SU-DHL-6 (cell line): Measurements from ENCODE around the gene LDLRAD3.

Experiments used
- H2AFZ ChIP-seq: fragments of 200-600 bp; sonication (generic); 2 replicates; pipeline ENCODE4 v1.6.1; 2014; ENCODE audit warnings: low read depth, mild to moderate bottlenecking, moderate library complexity, mixed read lengths, antibody characterized with exemption, low read length; ENCODE audit not compliant: severe bottlenecking
- H3F3A ChIP-seq: fragments of 200-600 bp; shearing (Covaris generic); 2 replicates; pipeline ENCODE4 v1.6.0; 2016; ENCODE audit warnings: antibody characterized with exemption, mild to moderate bottlenecking; ENCODE audit not compliant: insufficient read depth
- H3K27ac ChIP-seq: fragments of 200-600 bp; sonication (generic); 2 replicates; pipeline ENCODE4 v1.5.1; 2016; ENCODE audit warnings: low read depth, mild to moderate bottlenecking, low read length, moderate library complexity, mixed read lengths
- H3K27me3 ChIP-seq: fragments of 200-600 bp; sonication (generic), shearing (Covaris generic); 2 replicates; pipeline ENCODE4 v1.6.0; 2014; ENCODE audit warnings: mild to moderate bottlenecking, low read length
- H3K36me3 ChIP-seq: fragments of 200-600 bp; sonication (generic); 2 replicates; pipeline ENCODE4 v1.6.1; 2014; ENCODE audit warnings: mild to moderate bottlenecking, low read length, mixed read lengths
- H3K4me2 ChIP-seq: fragments of 300-600, 200-600 bp; shearing (Covaris generic), sonication (generic); 2 replicates; pipeline ENCODE4 v1.6.0; 2014; ENCODE audit warnings: low read length, low read depth, mild to moderate bottlenecking; ENCODE audit not compliant: poor library complexity, severe bottlenecking
- H3K4me3 ChIP-seq: fragments of 200-600 bp; sonication (generic); 2 replicates; pipeline ENCODE4 v1.5.1; 2014; ENCODE audit warnings: antibody characterized with exemption, low read length, mild to moderate bottlenecking, mixed read lengths; ENCODE audit not compliant: insufficient read depth, poor library complexity, severe bottlenecking
- H3K79me2 ChIP-seq: fragments of 200-600 bp; sonication (generic); 2 replicates; pipeline ENCODE4 v1.6.1; 2014; ENCODE audit warnings: mild to moderate bottlenecking, low read length, moderate library complexity; ENCODE audit not compliant: insufficient read depth
- H3K9ac ChIP-seq: fragments of 200-600 bp; sonication (generic); 2 replicates; pipeline ENCODE4 v1.7.0; 2014; ENCODE audit warnings: mild to moderate bottlenecking, low read length
- H3K9me2 ChIP-seq: fragments of 200-600 bp; sonication (generic); replicated peaks from 2 replicates; pipeline ENCODE4 v1.6.1; 2014; ENCODE audit warnings: low read length; ENCODE audit not compliant: insufficient read depth
- H3K9me3 ChIP-seq: fragments of 200-600 bp; sonication (generic); 2 replicates; pipeline ENCODE4 v1.6.1; 2014; ENCODE audit warnings: low read length, mixed read lengths; ENCODE audit not compliant: insufficient read depth
- H4K20me1 ChIP-seq: fragments of 200-600 bp; sonication (generic); 2 replicates; pipeline ENCODE4 v1.6.1; 2014; ENCODE audit warnings: low read depth, mild to moderate bottlenecking, antibody characterized with exemption, low read length, moderate library complexity, mixed read lengths
- CTCF ChIP-seq: fragments of 200-600 bp; sonication (generic); IDR thresholded peaks from one replicate; pipeline ENCODE4 v1.5.1; 2017; ENCODE audit warnings: antibody characterized with exemption, mild to moderate bottlenecking, low read length, moderate library complexity; ENCODE audit not compliant: insufficient read depth, poor library complexity, severe bottlenecking
- EZH2phosphoT487 ChIP-seq: fragments of 200-600 bp; sonication (generic), shearing (Covaris generic); conservative IDR thresholded peaks from 2 replicates; pipeline ENCODE4 v1.6.1; 2018; ENCODE audit warnings: mild to moderate bottlenecking, antibody characterized with exemption, low read length, moderate library complexity, mixed read lengths

Gene LDLRAD3

GRCh38 chr11:36014898-36015665 is 71.2 kb downstream of the LDLRAD3 start:
- no peak for TF ChIP-seq EZH2phosphoT487
- TF ChIP-seq CTCF = no peak
- no peak overlapping the region for H3K4me2 ChIP-seq
- H3K4me3 ChIP-seq = no peak overlapping the region
- no peaks in the 10 kb centered on the region for H3K36me3 ChIP-seq
- H3K9me2 ChIP-seq = no peaks in the 10 kb centered on the region
- no peaks in the 10 kb centered on the region for H3K27me3 ChIP-seq
- H3K27ac ChIP-seq = no peak overlapping the region
- H3F3A ChIP-seq = no peaks in the 10 kb centered on the region
- H4K20me1 ChIP-seq = no peaks in the 10 kb centered on the region
- H3K79me2 ChIP-seq = no peaks in the 10 kb centered on the region
- H3K9me3 ChIP-seq = no peaks in the 10 kb centered on the region
- no peak overlapping the region for H2AFZ ChIP-seq
- H3K9ac ChIP-seq = no peak overlapping the region

DNA sequence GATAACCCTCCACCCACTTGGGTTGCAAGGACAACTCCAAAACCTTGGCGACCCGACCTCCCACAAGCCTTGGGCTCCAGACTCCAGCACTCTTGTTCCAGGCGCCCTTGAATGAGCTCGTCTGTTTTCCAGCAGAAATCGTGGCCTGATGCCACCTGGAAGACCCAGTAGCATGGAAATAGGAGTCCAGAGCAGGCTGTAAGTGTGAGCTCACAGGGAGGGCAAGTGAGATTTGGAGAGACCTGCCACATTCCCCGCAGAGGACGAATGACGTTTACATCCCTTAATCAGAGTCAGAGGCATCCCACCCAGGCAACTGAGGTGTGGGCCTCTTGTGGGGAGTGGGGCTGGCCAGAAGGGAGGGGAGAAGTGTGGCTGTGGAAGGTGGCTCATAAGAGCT is 71.9 kb downstream of the LDLRAD3 start:
- H3K27me3 ChIP-seq = no peaks in the 10 kb centered on the region
- H3K9ac ChIP-seq = no peak overlapping the region
- TF ChIP-seq CTCF (no peak), EZH2phosphoT487 (no peak)
- H3K9me3 ChIP-seq = no peaks in the 10 kb centered on the region
- no peak overlapping the region for H3K4me3 ChIP-seq
- no peak overlapping the region for H3K4me2 ChIP-seq
- H3K79me2 ChIP-seq = no peaks in the 10 kb centered on the region
- H3F3A ChIP-seq = no peaks in the 10 kb centered on the region
- no peaks in the 10 kb centered on the region for H3K9me2 ChIP-seq
- H3K27ac ChIP-seq = no peak overlapping the region
- no peaks in the 10 kb centered on the region for H3K36me3 ChIP-seq
- no peaks in the 10 kb centered on the region for H4K20me1 ChIP-seq
- H2AFZ ChIP-seq = no peak overlapping the region

GRCh38 chr11:36016263-36016662 is 72.4 kb downstream of the LDLRAD3 start:
- no peak overlapping the region for H3K4me3 ChIP-seq
- TF ChIP-seq CTCF (no peak), EZH2phosphoT487 (no peak)
- no peak overlapping the region for H2AFZ ChIP-seq
- no peaks in the 10 kb centered on the region for H3F3A ChIP-seq
- H3K27me3 ChIP-seq = no peaks in the 10 kb centered on the region
- no peaks in the 10 kb centered on the region for H3K9me3 ChIP-seq
- no peaks in the 10 kb centered on the region for H3K36me3 ChIP-seq
- no peak overlapping the region for H3K4me2 ChIP-seq
- H3K9ac ChIP-seq = no peak overlapping the region
- no peaks in the 10 kb centered on the region for H3K9me2 ChIP-seq
- H3K79me2 ChIP-seq = no peaks in the 10 kb centered on the region
- no peaks in the 10 kb centered on the region for H4K20me1 ChIP-seq
- no peak overlapping the region for H3K27ac ChIP-seq
